Stimulated activated CD8-positive, alpha-beta memory T cell treated with anti-CD3 and anti-CD28 coated beads, Interleukin-4, amount 100 ng/mL, for 48 hours (primary cell): Measurements from ENCODE around the gene CHMP4B.

ENCODE experiments used
- DNase-seq: peaks from one replicate; pipeline ENCODE4 v3.0.0-alpha.2; 2020

Gene CHMP4B

DNA sequence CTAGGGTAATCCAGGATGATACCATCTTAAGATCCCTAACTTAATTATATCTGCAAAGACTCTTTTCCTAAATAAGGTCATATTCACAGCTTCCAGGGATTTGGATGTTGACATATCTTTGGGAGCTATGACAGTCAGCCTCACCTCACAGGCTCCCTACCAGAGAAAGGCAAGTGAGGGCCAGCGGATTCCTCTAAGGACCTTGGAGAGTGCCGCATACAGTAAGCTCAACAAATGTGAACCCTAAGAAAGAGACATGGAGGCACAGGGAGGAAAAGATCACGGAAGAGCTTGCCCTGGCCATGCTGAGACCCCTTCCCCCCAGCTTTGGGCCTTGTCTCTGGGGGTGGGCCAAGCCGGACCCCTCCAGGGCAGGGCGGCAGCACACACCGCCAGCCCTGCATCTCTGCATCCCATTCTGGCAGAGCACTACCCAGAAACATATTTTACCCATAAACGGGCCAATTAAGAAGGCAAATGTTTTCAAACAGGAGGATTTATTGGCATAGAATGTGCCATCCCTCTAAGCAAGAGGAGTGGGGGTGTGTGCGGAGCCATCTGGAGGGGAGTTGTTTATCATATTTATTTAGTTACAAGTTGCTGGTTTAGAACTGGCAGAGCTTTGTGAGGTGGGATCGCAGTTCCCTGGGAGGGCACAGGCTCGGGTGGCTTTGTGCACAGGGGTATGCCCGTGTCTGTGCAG lies 55.4 kb downstream of the CHMP4B start:
- no peak for DNase-seq

- no peak for DNase-seq
These were observed 56.9 kb downstream of the CHMP4B start for GRCh38 chr20:33868042-33868441.

DNA sequence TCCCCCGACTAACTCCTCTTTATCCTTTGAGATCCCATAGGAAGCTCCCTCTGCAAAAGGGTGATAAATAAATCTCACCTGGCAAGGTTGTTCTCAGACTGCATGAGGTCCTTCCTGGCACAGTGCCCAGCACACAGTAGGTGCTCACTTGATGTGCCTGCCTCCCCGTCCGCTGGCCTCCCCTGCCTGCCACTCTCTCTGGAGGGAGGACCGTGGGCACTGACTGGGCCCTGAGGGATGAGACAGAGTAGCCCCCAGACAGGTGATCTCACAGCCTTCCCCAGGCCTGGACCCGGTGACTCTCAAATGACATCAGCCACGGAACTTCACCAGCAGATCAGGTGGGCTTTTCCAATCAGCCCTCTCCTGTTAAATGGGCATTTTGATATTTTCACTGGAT lies 57.4 kb downstream of the CHMP4B start:
- no peak for DNase-seq

DNA sequence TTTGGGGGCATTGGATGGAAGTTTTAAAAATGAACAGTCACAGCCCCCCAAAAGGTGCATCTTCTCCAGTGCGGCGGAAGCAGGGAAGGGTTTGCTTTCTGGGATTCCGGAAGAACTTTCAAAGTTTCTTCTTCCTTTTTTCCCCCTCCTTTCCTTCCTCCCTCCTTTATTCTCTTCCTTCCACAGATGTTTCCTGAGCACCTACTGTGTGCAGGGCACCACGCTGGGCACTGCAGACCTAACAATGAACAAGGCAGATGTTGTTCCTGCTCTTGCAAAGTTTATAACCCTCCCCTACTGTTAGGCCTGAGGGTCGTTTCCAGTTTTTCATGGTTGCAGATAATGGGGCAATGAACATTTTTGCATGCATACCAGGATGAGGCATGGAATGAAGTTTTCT lies 58.1 kb downstream of the CHMP4B start:
- DNase-seq = no peak

DNA sequence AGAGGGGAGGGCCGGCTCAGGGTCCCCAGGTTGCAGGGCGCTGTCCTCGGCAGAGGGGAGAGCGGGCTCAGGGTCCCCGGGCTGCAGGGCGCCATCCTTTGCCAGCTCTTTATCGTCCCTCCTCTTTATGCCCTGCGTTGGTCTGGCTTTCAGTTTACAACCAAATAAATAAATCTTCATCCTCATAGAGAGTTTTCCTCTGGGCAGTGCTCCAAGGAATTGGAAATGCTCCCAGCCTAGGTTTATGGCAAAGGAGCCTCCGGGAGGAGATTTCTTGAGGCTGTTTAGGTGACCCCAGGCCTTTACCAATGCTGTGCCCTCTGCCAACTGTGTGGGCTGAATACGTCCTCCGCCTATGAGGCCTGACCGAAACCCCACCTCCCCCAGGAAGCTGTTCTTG lies 60.2 kb downstream of the CHMP4B start:
- no peak for DNase-seq

- no peak for DNase-seq
These were observed 63.0 kb downstream of the CHMP4B start for GRCh38 chr20:33874129-33874528.

GRCh38 chr20:33875055-33875454 lies 63.9 kb downstream of the CHMP4B start:
- DNase-seq = no peak

GRCh38 chr20:33875534-33876026 lies 64.4 kb downstream of the CHMP4B start:
- DNase-seq = no peak

DNA sequence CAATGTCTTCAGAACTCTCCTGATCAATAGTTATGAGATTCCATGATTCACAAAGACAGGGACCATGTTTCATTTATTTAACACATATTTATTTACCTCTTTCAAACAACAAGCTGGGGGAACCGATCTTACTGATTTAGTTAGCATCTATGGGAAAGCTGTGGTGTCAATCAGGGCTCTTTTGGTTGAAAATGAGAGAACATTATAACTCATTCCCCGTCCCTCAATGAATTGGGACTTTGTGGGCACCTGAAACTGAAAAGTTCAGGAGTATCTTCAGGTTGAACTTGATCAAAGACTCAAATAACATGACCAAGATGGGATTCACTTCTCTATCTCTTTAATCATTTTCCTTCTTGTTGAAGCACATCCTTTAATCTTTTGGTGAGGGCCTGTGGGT lies 67.4 kb downstream of the CHMP4B start:
- no peak for DNase-seq

DNA sequence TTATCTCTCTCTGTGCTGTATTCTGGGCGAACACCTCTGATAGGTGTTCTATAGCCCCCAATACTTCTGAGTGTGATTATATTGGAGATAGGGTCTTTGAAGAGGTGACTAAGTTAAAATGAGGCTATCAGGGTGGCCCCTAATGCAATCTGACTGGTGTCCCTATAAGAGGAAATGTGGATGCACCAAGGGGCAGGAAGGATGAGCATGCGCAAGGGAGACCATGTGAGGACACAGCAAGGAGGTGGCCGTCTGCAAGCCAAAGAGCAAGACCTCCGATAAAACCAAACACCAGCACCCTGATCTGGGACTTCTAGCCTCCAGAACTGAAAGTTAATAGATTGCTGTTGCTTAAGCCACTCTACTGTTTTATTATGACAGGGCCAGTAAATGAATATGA lies 69.2 kb downstream of the CHMP4B start:
- no peak for DNase-seq

- no peak for DNase-seq
These were observed 70.8 kb downstream of the CHMP4B start for GRCh38 chr20:33881989-33882388.

DNA sequence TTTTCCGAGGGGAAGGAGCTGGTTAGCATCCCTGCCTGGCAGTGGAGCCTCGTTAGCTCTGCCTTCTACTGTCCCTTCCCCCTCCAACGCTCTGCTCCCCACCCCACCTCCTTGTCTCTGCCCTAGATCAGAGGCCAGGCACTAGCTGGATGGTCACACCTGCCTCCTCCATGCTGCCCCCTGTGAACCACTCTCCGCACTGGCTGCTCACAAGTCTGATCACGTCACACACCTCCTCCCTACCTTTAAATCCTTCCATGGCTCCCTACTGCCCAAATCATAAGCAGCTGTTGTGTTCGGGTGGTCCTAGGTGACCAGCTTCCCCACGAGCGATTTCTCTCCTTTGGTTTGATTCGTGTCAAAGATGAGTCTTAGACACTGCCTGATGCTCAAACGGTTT lies 71.3 kb downstream of the CHMP4B start:
- DNase-seq = no peak

DNA sequence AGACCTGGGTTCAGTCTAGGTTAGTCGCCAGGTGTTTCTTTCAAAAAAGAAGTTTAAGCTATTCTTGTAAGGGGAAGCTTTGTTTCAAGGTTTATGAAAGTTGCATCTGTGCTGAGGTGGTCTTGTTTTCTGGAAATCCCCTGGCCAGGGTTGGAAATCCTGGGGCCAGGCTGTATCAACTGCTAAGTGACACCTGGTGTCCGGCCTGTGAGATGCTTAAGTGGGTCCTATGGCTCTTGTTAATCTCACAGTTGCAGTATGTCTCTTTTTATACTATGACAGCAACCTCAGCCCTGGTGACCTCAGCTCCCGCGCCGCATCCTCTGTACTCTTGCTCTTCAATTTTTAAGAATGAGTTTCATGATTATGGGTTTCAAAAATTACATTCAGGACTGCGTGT lies 72.0 kb downstream of the CHMP4B start:
- DNase-seq = no peak

DNA sequence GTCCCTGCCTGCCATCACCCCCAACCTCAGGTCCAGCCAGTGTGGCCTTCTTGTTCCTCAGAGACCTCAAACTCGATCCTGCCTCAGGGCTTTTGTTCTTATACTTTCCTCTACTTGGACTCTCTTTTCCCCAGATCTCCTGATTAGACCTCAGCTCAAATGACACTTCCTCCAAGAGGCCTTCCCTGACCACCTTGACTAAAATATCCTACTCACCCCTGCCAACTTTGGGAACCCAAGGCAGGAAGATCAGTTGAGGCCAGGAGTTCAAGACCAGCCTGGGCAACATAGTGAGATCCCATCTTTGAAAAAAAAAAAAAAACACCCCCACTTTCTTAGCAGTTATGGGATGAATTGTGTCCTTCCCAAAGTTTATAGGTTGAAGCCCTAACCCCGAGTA lies 73.5 kb downstream of the CHMP4B start:
- no peak for DNase-seq

- DNase-seq = no peak
These were observed 78.2 kb downstream of the CHMP4B start for GRCh38 chr20:33889312-33889711.

GRCh38 chr20:33890557-33890956 lies 79.4 kb downstream of the CHMP4B start:
- DNase-seq = no peak

DNA sequence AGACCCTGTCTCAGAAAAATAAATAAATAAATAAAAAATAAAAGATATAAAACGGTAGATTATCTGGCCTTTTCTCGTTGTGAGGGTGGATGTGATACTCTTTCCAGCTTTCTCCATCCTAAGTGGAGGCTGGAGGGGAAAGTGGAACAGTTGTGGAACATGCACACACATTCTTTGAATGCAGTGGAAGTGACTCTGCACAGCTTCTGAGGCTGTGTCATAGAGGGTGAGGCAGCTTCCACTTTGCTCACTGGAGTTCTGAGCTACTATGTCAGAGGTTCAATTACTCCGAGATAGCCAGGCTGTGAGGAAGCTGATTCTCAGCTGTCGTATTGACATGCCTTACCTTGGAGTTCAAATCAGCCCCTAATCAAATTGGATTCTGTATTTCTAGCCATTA lies 82.2 kb downstream of the CHMP4B start:
- no peak for DNase-seq

DNA sequence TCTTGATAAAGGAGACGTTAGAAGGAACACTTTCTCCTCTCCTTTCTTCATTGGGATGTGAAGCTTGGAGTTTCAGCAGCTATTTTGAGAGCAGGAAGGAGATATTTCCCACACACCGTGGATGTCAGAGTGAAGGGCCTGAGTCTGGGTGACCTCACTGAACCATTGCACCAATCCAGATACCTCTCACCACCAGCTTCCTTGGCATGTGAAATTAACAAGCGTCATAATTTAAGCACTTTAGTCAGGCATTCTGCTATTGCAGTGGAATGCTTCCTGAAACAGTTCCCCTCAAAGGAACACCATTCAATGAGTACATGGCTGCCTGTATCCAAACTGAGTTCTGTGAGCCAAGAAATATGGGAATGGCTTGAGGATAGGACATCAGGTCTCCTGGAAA lies 83.7 kb downstream of the CHMP4B start:
- DNase-seq = no peak

DNA sequence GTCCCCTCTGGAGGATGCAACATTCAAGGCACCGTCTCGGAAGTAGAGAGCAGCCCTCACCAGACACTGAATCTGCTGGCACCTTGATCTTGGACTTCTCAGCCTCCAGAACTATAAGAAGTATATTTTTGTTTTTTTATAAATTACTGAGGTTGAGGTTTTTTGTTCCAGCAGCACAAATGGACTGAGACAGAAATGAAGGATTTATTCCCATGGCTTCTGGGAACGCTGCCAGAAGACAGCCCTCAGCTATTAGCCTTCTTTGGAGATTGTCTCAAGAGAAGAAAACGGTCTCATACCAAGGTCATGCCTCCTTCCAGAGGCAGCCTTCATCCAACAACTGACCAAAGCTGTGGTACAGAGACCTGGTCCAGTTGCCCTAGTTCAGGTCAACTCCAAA lies 85.4 kb downstream of the CHMP4B start:
- no peak for DNase-seq

GRCh38 chr20:33897313-33897912 lies 86.3 kb downstream of the CHMP4B start:
- DNase-seq = peak; percentile 31

DNA sequence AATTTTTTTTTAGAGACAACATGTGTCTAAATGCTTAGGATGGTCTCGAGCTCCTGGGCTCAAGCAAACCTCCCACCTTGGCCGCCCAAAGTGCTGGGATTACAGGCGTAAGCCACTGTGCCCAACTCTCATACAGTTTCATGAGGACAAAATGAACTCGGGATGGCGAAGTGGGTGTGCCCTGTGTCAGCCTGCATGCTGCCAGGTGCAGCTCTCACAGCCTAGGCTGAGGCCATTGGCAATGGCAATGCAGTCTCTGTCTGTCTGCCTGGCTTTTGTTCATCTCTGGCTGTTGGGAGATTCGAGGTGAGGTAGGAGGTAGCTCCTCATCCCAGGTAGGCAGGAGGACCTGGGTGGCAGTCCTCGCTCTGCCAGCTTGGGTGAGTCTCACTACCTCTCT lies 88.0 kb downstream of the CHMP4B start:
- DNase-seq = no peak

DNA sequence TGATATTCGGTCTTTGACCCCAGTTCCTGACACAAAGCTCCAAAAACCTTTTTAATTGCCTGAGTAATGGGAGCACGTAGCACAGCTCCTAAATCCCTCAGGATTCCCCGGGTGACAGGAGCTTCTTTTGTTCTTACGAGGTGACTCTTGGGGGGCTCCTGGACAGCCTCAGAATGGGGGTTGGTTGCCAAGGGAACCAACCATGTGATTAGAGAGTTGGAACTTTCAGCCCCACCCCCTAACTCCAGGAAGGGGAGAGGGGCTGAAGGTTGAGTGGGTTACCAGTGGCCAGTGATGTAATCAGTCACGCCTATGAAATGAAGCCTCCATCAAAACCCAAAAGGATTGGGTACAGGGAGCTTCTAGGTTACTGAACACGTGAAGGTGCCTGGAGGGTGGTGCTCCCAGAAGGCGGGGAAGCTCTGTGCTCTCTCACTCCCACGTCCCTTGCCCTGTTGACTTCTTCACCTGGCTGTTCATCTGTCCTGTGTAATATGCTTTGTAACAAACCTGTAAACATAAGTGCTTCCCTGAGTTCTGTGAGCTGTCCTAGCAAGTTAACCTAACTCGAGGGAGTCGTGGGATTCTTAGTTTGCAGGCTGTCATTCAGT lies 89.5 kb downstream of the CHMP4B start:
- no peak for DNase-seq

DNA sequence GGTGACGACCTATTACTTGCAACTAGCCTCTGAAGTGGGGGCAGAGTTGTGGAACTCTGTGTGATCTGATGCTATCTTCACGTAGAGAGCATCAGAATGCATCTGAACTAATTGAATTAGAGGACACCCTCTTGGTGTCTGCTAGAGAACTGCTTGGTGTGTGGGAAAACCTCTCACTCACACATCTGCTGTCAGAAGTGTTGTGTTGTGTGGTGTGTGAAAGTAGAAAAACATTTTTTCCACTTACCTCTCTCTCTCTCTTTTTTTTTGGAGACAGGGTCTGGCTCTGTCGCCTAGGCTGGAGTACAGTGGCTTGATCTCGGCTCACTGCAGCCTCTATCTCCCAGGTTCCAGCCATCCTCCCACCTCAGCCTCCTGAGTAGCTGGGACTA lies 90.0 kb downstream of the CHMP4B start:
- DNase-seq = no peak

DNA sequence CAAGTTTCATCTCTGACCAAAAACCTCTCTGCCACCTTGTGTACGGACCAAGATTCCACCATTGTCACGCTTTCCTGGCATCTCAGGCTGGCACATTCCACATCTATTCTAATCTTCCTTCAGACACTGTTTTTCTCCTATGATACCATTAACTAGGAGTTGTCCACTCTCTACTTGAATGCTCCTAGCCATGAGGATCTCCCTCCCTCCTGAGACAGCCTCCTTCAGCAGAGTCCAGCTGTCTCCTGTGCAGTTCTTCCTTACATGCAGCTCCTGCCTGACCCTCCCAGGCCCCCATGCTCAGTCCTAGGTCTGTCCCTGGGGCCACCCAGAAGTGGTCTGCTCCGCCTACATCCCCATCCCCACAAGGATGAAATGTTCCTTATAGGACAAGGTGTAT lies 90.9 kb downstream of the CHMP4B start:
- no peak for DNase-seq
